GM12891 (cell line): Measurements from ENCODE around the gene GJE1.
"Not testable (repeated sequence)": the region's sequence is repeated elsewhere in the genome, so short reads cannot be mapped to it uniquely, and the experiment has no call there.

Experiments used
- DNase-seq: peaks from one replicate; pipeline ENCODE4 v3.0.0; 2011; ENCODE audit warnings: low spot score; ENCODE audit not compliant: insufficient read length
- FAIRE-seq: peaks from 2 replicates; lab custom pipeline; 2011; peaks lifted over from hg19 to GRCh38; lab: Jason Lieb, UNC
- PAX5 ChIP-seq: IDR thresholded peaks from 2 replicates; pipeline ENCODE4 v1.6.1; 2011; ENCODE audit warnings: low read length, moderate library complexity, mild to moderate bottlenecking; ENCODE audit not compliant: insufficient read depth, severe bottlenecking
- POLR2A ChIP-seq: IDR thresholded peaks from 2 replicates; pipeline ENCODE4 v1.6.1; 2011; ENCODE audit warnings: low read depth, low read length, control low read depth
- POLR2AphosphoS5 ChIP-seq: IDR thresholded peaks from 2 replicates; pipeline ENCODE4 v1.6.1; 2011; ENCODE audit warnings: low read depth, low read length, control low read depth
- POU2F2 ChIP-seq: IDR thresholded peaks from 2 replicates; pipeline ENCODE4 v1.6.1; 2011; ENCODE audit warnings: low read depth, mild to moderate bottlenecking, control low read depth, low read length, moderate library complexity
- SPI1 ChIP-seq: IDR thresholded peaks from 2 replicates; pipeline ENCODE4 v1.6.1; 2011; ENCODE audit warnings: low read depth, low read length, control low read depth
- TAF1 ChIP-seq: IDR thresholded peaks from 2 replicates; pipeline ENCODE4 v1.6.1; 2011; ENCODE audit warnings: low read depth, low read length, control low read depth

GJE1 gene

GRCh38 chr6:142130814-142131213 lies 1.9 kb upstream of the GJE1 start:
- no peak for FAIRE-seq
- DNase-seq: no peak
- TF ChIP-seq POU2F2: no peak
- TF ChIP-seq POLR2AphosphoS5: no peak
- TF ChIP-seq SPI1: no peak

GRCh38 chr6:142138876-142139275 lies 6.2 kb downstream of the GJE1 start:
- TF ChIP-seq TAF1 (no peak), SPI1 (no peak), PAX5 (no peak), POLR2A (no peak)
- DNase-seq: no peak
- no peak for FAIRE-seq

GRCh38 chr6:142141531-142141930 lies 8.8 kb downstream of the GJE1 start:
- not testable (repeated sequence) for DNase-seq, FAIRE-seq

GRCh38 chr6:142146828-142147662 lies 14.3 kb downstream of the GJE1 start, which contains the start of the genes NMBR and VTA1:
TSS of gene NMBR (minus strand) at chr6:142147122. CDS start at chr6:142088658, 58,464 bp downstream.
TSS of gene VTA1 (plus strand) at chr6:142147263. CDS start at chr6:142147288, 25 bp downstream.
- peak; percentile 100 for FAIRE-seq
- peak; percentile 49 for DNase-seq
- peak; percentile 90 for TF ChIP-seq POLR2AphosphoS5
- peak; percentile 88 for TF ChIP-seq POLR2A
- peak; percentile 71 for TF ChIP-seq PAX5
- TF ChIP-seq POU2F2: peak; percentile 77
- peak; percentile 90 for TF ChIP-seq TAF1
- TF ChIP-seq SPI1: peak; percentile 92

GRCh38 chr6:142152746-142153145 lies 20.0 kb downstream of the GJE1 start:
- FAIRE-seq: no peak
- TF ChIP-seq POU2F2: no peak
- no peak for TF ChIP-seq TAF1
- no peak for TF ChIP-seq PAX5
- TF ChIP-seq POLR2A: no peak
- TF ChIP-seq SPI1: no peak
- TF ChIP-seq POLR2AphosphoS5: no peak
- no peak for DNase-seq

GRCh38 chr6:142153196-142153595 lies 20.5 kb downstream of the GJE1 start:
- DNase-seq: no peak
- no peak for FAIRE-seq
- TF ChIP-seq PAX5 (no peak), SPI1 (no peak), POU2F2 (no peak), POLR2A (no peak), TAF1 (no peak), POLR2AphosphoS5 (no peak)

- no peak for DNase-seq
- TF ChIP-seq POLR2A: no peak
- TF ChIP-seq SPI1: no peak
- TF ChIP-seq POLR2AphosphoS5: no peak
- TF ChIP-seq TAF1: no peak
- no peak for TF ChIP-seq PAX5
- TF ChIP-seq POU2F2: no peak
- no peak for FAIRE-seq
Measured at GRCh38 chr6:142154336-142154735, 21.6 kb downstream of the GJE1 start.

GRCh38 chr6:142155091-142155490 lies 22.4 kb downstream of the GJE1 start:
- TF ChIP-seq SPI1 (no peak), TAF1 (no peak), POLR2A (no peak), POU2F2 (no peak), POLR2AphosphoS5 (no peak), PAX5 (no peak)
- FAIRE-seq (no peak), DNase-seq (no peak)

GRCh38 chr6:142155895-142156757 lies 23.4 kb downstream of the GJE1 start:
- no peak for TF ChIP-seq SPI1
- no peak for TF ChIP-seq POU2F2
- TF ChIP-seq POLR2AphosphoS5: no peak
- FAIRE-seq: peak; percentile 20
- DNase-seq: no peak

- DNase-seq, FAIRE-seq: not testable (repeated sequence)
Measured at GRCh38 chr6:142156758-142157068, 24.0 kb downstream of the GJE1 start.
